ENCODE data around the gene PDXK. TPM values are rescaled to one million over a fixed set of nuclear protein-coding genes. Genes with fewer than 3 reads are reported as not detected.

Gene PDXK
- total RNA-seq, 1 donor from 2014 or later, result 81.1 TPM

DNA sequence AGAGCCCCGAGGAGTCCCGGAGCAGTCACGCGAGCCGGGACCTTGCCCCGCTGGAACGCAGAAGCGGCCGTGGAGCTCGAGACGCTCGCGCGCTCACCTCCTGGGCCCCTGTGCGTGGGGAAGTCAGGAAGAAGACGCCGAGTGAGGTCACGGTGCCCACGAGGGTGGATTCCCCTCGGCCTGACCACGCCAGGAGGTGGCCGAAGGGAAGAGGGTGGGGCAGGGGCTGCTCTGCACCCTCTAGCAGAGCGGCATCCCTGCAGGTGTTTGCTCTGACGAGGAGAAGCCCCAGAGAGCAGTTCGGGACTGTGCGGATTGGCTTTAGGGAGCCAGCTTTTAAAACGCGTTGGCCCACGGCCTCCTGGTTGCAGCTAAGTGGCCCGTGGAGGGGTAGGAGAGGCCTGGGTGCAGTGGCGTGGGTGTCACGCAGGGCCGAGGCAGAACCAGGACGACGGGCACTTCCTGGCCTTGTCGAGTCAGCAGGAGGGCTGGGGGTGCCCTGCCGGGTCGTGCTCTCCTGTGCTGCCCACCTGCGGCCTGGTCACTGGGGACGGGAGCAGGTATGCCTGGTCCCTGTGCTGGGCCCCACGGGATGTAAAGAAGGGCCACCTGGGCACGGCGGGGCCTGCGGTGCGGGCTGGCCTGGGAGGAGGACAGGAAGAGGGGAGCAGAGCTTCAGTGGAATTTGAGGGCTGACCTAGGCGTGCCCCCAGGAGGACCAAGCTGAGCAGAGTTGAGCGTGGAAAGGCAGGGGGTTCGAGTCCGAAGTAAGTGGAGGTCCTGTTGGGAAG is 1.0 kb downstream of the PDXK start:
- no peak for DNase-seq (ENCODE audit: low spot score in 2 of 2, unreplicated experiment in 2 of 2)
- no peak for TF ChIP-seq CTCF (IDR thresholded peaks at IDR 0.05; ENCODE audit: unreplicated experiment)
- Mint-ChIP-seq H3K4me3 (peak overlapping the region; percentile 78), H3K27ac (no peak overlapping the region), H3K36me3 (no peaks in the 10 kb centered on the region), H3K9me3 (no peaks in the 10 kb centered on the region), H3K4me1 (peaks cover 18% of the 10 kb centered on the region), H3K27me3 (ENCODE audit: low read depth) (peaks cover 4% of the 10 kb centered on the region)

DNA sequence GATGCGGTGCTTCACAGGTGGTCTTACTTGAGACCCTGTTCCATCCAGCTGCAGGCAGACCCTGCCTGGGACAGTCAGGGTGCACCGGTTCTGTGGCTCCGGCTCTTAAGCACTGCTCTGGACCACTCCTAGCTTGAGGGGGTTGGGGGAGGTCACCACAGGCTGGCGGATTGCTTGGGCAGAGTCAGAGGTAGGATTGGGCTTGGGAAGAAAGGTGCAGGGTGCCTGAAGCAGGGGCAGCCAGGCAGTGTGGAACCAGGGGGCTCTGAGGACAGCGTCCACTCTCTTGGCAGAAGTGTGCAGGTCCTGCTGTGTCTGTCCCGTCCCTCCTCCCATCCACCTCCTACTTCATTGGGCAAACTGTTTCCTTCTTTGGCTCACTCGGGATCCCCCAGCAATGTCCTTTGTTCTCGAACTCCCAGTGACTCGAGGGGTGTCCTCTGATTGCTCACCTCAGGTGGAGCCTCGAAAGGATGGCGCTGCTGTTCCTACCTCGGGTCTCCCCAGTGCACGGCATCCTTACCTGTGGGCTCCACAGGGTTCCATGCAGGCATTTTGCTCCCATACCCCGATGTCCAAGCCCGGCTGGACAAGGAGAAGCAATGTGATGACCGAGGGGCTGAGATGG is 1.7 kb downstream of the PDXK start:
- Mint-ChIP-seq H3K36me3 (no peaks in the 10 kb centered on the region), H3K4me3 (peak overlapping the region; percentile 78), H3K27me3 (ENCODE audit: low read depth) (peaks cover 4% of the 10 kb centered on the region), H3K9me3 (no peaks in the 10 kb centered on the region), H3K4me1 (peaks cover 20% of the 10 kb centered on the region), H3K27ac (no peak overlapping the region)
- no peak for TF ChIP-seq CTCF (IDR thresholded peaks at IDR 0.05; ENCODE audit: unreplicated experiment)
- DNase-seq (ENCODE audit: low spot score in 2 of 2, unreplicated experiment in 2 of 2), result no peak

- Mint-ChIP-seq H3K36me3 (no peaks in the 10 kb centered on the region), H3K27ac (no peak overlapping the region), H3K27me3 (ENCODE audit: low read depth) (peaks cover 4% of the 10 kb centered on the region), H3K4me3 (peak overlapping the region; percentile 78), H3K4me1 (peaks cover 23% of the 10 kb centered on the region), H3K9me3 (no peaks in the 10 kb centered on the region)
- DNase-seq (ENCODE audit: low spot score in 2 of 2, unreplicated experiment in 2 of 2), result no peak
- no peak for TF ChIP-seq CTCF (IDR thresholded peaks at IDR 0.05; ENCODE audit: unreplicated experiment)
Measured at GRCh38 chr21:43721206-43721605, 2.3 kb downstream of the PDXK start.

DNA sequence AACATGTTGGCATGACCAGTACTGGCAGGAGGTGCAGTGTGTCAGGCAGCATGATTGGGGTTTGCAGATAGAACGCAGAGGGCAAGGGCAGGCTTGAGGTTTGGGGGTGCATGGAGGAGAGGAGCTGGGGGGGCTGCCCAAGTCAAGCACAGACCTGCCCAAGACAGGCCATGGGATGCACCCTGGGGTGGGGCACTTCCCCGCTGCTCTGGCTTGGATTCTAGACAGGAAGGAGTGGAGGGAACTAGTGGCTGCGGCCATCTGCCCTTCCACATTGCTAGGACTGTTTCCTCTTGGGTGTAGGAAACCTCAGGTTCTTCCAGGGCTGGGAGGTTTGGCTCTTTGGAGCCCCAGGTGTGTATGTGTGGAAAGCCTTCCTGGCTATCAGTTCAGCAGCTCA is 3.0 kb downstream of the PDXK start:
- TF ChIP-seq CTCF (IDR thresholded peaks at IDR 0.05; ENCODE audit: unreplicated experiment), result no peak
- H3K4me3 Mint-ChIP-seq, result no peak overlapping the region
- DNase-seq (ENCODE audit: low spot score in 2 of 2, unreplicated experiment in 2 of 2), result no peak
- H3K27ac Mint-ChIP-seq, result no peak overlapping the region
- no peaks in the 10 kb centered on the region for H3K36me3 Mint-ChIP-seq
- peaks cover 4% of the 10 kb centered on the region for H3K27me3 Mint-ChIP-seq (ENCODE audit: low read depth)
- no peaks in the 10 kb centered on the region for H3K9me3 Mint-ChIP-seq
- H3K4me1 Mint-ChIP-seq, result peaks cover 27% of the 10 kb centered on the region

GRCh38 chr21:43723648-43724047 is 4.7 kb downstream of the PDXK start:
- Mint-ChIP-seq H3K36me3 (no peaks in the 10 kb centered on the region), H3K27me3 (ENCODE audit: low read depth) (no peaks in the 10 kb centered on the region), H3K4me1 (peaks cover 37% of the 10 kb centered on the region), H3K27ac (no peak overlapping the region), H3K9me3 (no peaks in the 10 kb centered on the region), H3K4me3 (no peak overlapping the region)
- no peak for DNase-seq (ENCODE audit: low spot score in 2 of 2, unreplicated experiment in 2 of 2)
- no peak for TF ChIP-seq CTCF (IDR thresholded peaks at IDR 0.05; ENCODE audit: unreplicated experiment)
